Measurements from ENCODE around the gene TRERF1. TPM values are rescaled to one million over a fixed set of nuclear protein-coding genes. Genes with fewer than 3 reads are reported as not detected.

The TRERF1 gene
- total RNA-seq, 2 donors from 2014 or later = 1.2 to 2.6 TPM

- DNase-seq = no peak
- intact Hi-C loops (cut with DNase I) = no loop called here
- ATAC-seq = no peak
Observed at GRCh38 chr6:42429836-42430235, 21.9 kb downstream of the TRERF1 start.

DNA sequence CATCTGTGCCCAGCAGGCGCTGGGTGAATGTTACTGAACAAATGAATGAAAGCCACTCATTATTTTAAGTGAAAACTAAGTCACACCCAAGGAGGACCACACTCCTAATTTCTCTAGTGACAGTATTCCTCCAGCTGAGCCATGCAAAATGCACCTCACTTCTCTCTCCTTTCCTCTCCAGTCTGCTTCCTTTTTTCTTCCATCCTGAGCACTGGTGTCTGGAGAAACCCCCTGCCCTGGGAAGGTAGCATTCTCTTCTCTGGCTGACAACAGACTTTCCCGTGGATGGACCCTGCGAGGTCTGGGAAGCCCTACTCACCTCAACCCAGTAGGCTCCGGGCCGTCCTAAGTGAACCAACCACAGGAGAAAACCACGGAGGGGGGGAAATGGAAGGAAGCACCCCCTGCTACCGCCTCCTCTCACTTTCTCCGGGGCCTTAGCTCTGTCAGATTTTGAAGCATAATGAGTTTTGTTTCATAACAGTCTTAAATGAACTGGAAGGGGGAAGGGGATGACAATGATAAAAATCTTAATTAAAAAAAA is 22.6 kb downstream of the TRERF1 start:
- ATAC-seq = no peak

DNA sequence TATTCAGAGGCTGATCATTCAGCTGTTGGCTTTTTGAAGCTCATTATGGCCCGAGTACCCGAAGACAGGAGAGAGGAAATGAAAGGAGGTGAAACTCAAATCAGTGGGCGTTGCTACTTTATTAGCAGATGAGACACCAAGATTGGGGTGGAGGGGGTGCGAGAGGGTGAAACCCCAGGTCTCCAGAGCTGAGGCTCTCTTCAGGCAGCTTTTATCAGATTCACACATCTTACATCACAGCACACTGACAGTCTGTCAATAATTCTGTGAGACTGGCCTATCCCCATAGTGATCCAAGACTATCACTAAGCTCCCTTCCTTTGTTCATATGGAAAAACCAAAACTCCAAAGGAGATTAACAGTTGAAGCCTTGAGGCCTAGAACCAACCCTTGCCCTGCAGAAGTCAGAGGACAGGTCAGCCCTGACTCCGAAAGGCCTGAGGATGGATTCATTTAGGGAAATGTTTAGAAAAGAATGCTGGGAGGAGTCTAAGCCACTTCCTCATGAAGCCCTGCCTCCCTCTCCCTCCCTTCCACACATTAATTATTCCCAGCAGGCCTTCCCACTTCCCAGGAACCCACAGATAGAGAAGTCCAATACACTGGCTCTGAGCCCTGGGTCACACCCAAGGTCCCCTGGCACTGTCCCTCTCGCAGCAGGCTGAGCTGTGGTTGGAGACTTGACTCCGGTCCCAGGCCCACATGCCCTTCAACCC is 23.2 kb downstream of the TRERF1 start:
- intact Hi-C loops (cut with DNase I) = no loop called here
- ATAC-seq = peak; percentile 88 to 90
- peak; percentile 56 for DNase-seq

More for the DNA sequence above, 22.6 kb downstream of the TRERF1 start:
- no peak for DNase-seq
- intact Hi-C loops (cut with DNase I) = no loop called here

DNA sequence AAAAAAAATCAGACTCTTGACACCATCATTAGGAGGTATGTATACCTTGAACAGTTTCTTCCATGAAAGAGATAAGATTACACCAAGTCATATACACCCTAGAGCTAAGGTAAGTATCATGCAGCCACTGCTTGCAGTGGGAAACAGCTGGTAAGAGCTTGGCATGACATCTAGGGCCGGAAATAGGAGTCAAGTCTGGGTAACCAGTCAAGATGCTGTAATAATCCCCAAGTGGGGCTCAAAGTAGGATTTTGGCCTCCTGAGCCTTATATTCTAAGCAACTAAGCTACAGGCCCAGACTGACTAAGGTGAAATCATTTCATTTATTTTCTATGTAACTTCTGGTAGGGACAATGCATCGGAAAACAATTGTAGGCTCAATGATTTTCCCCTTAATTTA is 23.9 kb downstream of the TRERF1 start:
- DNase-seq (no peak), ATAC-seq (no peak)
- intact Hi-C loops (cut with DNase I) = no loop called here

DNA sequence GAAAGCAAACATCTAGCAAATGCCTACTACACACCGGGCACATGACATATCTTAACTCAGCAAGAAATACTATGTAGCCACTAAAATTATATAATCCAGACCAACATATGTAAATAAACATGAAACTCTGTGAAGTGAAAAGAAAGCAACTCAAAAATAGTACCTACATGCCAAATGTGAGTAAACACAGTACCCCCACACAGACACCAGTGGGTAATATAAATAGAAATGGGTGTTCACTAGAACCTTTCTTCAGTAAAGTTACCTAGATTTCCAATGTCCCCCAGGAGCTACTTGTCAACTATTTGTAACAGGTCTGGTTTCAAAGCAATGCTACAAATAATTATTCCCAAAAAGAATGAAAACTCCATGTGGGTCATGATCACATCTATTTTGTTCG is 25.5 kb downstream of the TRERF1 start:
- ATAC-seq (no peak), DNase-seq (no peak)
- intact Hi-C loops (cut with DNase I) = no loop called here

- DNase-seq = no peak
- intact Hi-C loops (cut with DNase I) = no loop called here
- no peak for ATAC-seq
Observed at GRCh38 chr6:42424906-42425474, 26.7 kb downstream of the TRERF1 start.

DNA sequence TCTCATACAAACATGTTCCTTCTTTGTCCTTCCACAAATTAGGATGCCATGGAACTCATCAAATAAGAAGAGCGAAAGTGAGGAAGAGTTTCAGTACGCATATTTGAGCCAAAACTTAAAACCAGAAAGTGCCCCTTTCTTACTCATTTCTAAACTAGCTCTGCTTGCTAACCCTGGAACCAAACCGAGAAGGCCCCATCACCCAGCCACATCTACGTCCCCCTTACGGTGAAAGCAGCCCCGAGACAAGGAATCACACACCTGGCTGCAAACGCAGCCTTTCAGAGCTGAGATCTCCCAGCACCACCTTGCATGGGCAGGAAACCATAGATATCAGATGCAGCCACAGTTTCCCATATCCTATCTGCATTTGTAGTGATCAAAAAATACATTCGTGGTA is 28.5 kb downstream of the TRERF1 start:
- no peak for DNase-seq
- no peak for ATAC-seq
- intact Hi-C loops (cut with DNase I) = no loop called here

- DNase-seq (no peak), ATAC-seq (no peak)
- intact Hi-C loops (cut with DNase I) = no loop called here
Observed at GRCh38 chr6:42420741-42421140, 31.0 kb downstream of the TRERF1 start.

GRCh38 chr6:42419490-42420280 is 32.0 kb downstream of the TRERF1 start:
- DNase-seq = no peak
- intact Hi-C loops (cut with DNase I) = no loop called here

DNA sequence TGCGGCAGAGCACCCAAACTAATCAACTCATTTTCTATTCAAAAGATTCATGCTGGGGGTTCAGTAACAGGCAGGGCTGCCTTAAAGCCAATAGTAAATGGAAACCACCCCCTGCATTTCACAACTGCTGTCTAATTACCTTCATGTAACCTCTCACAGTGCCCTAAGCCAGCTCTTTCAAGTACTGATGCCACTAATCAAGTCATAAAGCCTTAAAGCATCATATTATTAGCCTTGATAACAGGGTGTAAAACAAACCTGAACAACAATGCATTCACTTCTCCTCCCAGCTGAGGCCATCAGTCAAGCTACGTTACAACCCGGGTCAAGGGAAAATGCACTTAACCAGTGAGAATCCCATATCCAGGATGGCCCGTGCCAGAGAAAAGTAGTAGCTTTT is 33.0 kb downstream of the TRERF1 start:
- DNase-seq = no peak
- ATAC-seq = no peak
- intact Hi-C loops (cut with DNase I) = no loop called here

More at GRCh38 chr6:42419490-42420280, 32.0 kb downstream of the TRERF1 start:
- no peak for ATAC-seq

- ATAC-seq = no peak
- intact Hi-C loops (cut with DNase I) = no loop called here
Observed at GRCh38 chr6:42417641-42418112, 34.0 kb downstream of the TRERF1 start.

GRCh38 chr6:42411406-42411805 is 40.3 kb downstream of the TRERF1 start:
- peak in 1 of 2 donors; percentile 64 for ATAC-seq
- DNase-seq = no peak
- intact Hi-C loops (cut with DNase I) = no loop called here

More at GRCh38 chr6:42417641-42418112, 34.0 kb downstream of the TRERF1 start:
- no peak for DNase-seq

- intact Hi-C loops (cut with DNase I) = no loop called here
- DNase-seq (no peak), ATAC-seq (no peak)
Observed at GRCh38 chr6:42410861-42411260, 40.9 kb downstream of the TRERF1 start.

DNA sequence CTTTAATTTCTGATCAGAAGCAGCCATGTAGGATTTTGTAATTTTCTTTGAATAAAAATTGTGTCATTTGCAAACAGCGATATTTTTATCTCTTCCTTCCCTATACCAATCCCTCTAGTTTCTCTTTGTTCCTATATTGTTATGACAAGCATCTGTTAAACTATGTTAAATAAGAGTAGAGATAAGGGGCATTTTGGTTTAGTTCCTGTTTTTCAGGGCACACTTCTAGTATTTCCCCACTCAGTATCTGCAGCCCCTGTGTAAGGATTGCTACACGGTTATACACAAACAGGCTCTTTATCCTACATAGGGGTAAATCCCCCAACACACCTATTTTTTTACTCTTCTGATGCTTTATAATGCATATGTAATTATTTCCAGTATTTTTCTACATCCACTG is 42.1 kb downstream of the TRERF1 start:
- no peak for DNase-seq
- intact Hi-C loops (cut with DNase I) = no loop called here

DNA sequence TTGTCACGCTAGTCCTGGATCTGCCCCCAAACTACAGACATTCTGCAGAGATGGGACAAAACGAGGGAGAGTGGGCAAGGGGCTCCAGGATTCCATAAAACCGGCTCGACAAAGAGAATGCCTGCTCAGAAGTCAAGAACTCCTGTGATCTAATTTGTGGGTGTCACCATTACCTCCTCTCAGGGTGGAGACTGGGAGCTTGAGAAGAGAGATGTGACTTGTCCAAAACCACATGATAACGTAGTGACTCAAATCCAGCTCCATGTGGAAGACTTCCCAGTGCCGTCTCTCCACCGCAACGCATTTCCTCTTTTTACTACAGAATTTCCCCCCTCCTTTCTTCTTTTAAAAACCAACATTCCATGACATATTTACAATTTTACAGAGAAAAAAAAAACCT is 44.3 kb downstream of the TRERF1 start:
- intact Hi-C loops (cut with DNase I) = no loop called here
- DNase-seq (no peak), ATAC-seq (peak; percentile 60 to 66)

More for the DNA sequence above, 42.1 kb downstream of the TRERF1 start:
- no peak for ATAC-seq

DNA sequence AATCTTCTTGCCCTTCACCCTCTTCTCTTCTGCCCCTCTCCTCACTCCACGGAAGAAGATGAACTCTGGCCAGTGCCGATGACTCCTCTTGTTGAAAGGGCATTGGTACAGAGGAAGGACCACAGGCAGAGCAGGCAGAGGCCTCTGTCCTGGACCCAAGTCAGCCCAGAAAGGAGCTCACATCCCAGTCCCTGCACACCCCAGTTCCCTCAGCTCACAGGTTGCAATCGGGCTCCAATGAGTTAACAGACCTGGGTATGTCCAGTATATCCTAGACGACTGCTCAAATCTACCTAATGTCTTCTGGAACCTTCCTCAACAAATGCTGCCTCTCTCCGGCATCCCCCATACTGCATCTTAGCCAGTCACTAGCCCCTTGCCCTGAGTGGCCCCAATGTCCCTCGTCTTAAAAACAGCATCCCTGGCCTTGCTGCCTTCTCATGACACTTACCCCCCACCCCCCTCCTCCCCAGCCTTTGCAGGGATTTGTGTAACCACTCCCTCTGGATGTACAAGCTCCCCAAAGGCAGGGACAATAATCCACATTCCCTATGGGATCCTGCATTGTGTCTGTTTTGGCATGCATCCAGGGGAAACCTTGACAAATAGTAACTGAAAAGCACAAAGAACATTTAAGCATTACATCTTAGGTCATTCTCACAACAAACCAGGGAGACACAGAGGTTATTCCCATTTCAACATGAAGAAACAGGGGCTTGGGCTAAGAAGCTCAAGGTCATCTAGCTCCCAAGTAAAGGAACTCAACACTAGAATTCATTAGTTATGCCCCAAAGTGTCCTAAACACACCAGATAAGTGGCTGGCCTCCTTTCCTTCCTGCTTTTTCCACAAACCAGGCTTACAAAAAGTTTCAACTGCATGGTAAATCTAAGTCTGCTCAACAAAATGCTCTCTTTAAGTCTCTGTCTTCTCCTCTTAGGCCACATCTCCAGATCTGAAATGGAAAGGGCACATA is 45.1 kb downstream of the TRERF1 start:
- DNase-seq (no peak), ATAC-seq (no peak)
- intact Hi-C loops (cut with DNase I) = no loop called here

- ATAC-seq = peak in 1 of 2 donors; percentile 67
- intact Hi-C loops (cut with DNase I) = no loop called here
Observed at GRCh38 chr6:42405021-42405420, 46.7 kb downstream of the TRERF1 start.

DNA sequence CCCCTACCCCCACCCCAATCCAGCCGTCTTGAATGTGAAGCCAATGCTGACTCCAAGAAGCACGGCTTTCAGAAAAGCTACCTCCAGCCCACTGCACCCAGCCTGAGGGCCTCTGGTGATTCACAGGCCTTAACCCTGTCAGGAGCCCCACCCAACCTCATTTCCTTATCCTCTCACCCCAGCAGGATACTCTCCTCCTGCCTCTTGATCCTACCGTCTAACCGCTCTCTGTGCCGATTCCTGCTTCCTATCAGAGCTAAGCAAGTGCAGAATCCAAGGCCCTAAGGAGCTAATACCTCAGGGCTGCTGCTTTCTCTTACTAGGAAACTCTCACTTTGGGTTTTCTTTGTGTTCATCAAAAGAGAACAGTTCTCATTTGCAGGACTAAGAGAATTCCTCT is 47.2 kb downstream of the TRERF1 start:
- ATAC-seq (peak; percentile 34 to 94), DNase-seq (peak; percentile 58)
- intact Hi-C loops (cut with DNase I) = no loop called here

More at GRCh38 chr6:42405021-42405420, 46.7 kb downstream of the TRERF1 start:
- no peak for DNase-seq

GRCh38 chr6:42403831-42404230 is 47.9 kb downstream of the TRERF1 start:
- DNase-seq (no peak), ATAC-seq (no peak)
- intact Hi-C loops (cut with DNase I) = no loop called here

All from left cardiac atrium (tissue), 4 donors.